Gastrocnemius medialis (tissue), 4 donors: ENCODE measurements around the gene ZNF276. TPM values are rescaled to one million over a fixed set of nuclear protein-coding genes. Genes with fewer than 3 reads are reported as not detected.
"Not testable (repeated sequence)": the region's sequence is repeated elsewhere in the genome, so short reads cannot be mapped to it uniquely, and the experiment has no call there.

Source experiments
- ATAC-seq, 2 donors: fragments of 150-250 bp; one replicate each; pipeline ENCODE4 v1.9.1; 2016
- DNase-seq, 2 donors: peaks; one replicate each; pipeline ENCODE4 v3.0.0-alpha.2; 2019
- H3K27ac ChIP-seq, 4 donors: fragments of 200-600 bp; sonication (generic); 1 replicate in 1 of 4; 2 replicates in 3 of 4; pipeline ENCODE4 v1.5.1; 2016 to 2018; ENCODE audit warnings: mild to moderate bottlenecking in 2 of 4, moderate library complexity in 1 of 4
- H3K27me3 ChIP-seq, 3 donors: fragments of 200-600 bp; sonication (generic) in 2 of 3; 1 replicate in 1 of 3; 2 replicates in 2 of 3; pipeline versions ENCODE4 v1.5.1 to v1.6.0; 2016 to 2019; ENCODE audit warnings: mild to moderate bottlenecking in 1 of 3, moderate library complexity in 1 of 3
- H3K36me3 ChIP-seq, 2 donors: fragments of 200-600 bp; sonication (generic) in 1 of 2; one replicate each; pipeline ENCODE4 v1.5.1; 2017 to 2018
- H3K4me1 ChIP-seq, 2 donors: fragments of 200-600 bp; sonication (generic) in 1 of 2; one replicate each; pipeline ENCODE4 v1.5.1; 2016 to 2017; ENCODE audit warnings: mild to moderate bottlenecking in 2 of 2
- H3K4me3 ChIP-seq, 4 donors: fragments of 200-600 bp; sonication (generic) in 3 of 4; 1 replicate in 1 of 4; 2 replicates in 3 of 4; pipeline ENCODE4 v1.5.1; 2016 to 2019; ENCODE audit warnings: mild to moderate bottlenecking in 2 of 4
- H3K9me3 ChIP-seq, 3 donors: fragments of 200-600 bp; sonication (generic) in 2 of 3; 1 replicate in 1 of 3; 2 replicates in 2 of 3; pipeline ENCODE4 v1.5.1; 2016 to 2019
- POLR2A ChIP-seq, 2 donors: fragments of 450-650 bp; IDR thresholded peaks; one replicate each; pipeline ENCODE4 v1.6.1; 2017; ENCODE audit warnings: antibody characterized with exemption in 2 of 2, mild to moderate bottlenecking in 2 of 2, moderate library complexity in 2 of 2
- in situ Hi-C, 4 donors: fragments of 200-750 bp; cut with MboI; loops; one replicate each; pipeline versions ENCODE4 v1.15.0 to v1.8.0; 2017; ENCODE audit warnings: low sequenced_read_pairs in 4 of 4
- intact Hi-C: fragments of 100-400 bp; cut with DNase I; formaldehyde crosslinking; loops from one replicate; pipeline ENCODE4 v1.15.1; 2023; ENCODE audit warnings: low total_unique reads
- total RNA-seq, 4 donors: library from RNA; depleted of rRNA; stranded (reverse); fragments of >200 nt; gene quantifications; one replicate each; pipeline versions ENCODE4 v1.1.0 to v1.2.3, GENCODE V29; 2016
- TF ChIP-seq, protein P1 (sequence below), 5 experiments: fragments of 450-650 bp in 3 of 5; fragments of 200-600 bp in 2 of 5; sonication (generic) in 2 of 5; IDR thresholded peaks in 4 of 5; conservative IDR thresholded peaks in 1 of 5; 1 replicate in 4 of 5; 2 replicates in 1 of 5; pipeline ENCODE4 v1.5.1; 2016 to 2019; ENCODE audit warnings: antibody characterized with exemption in 5 of 5, mild to moderate bottlenecking in 3 of 5, moderate library complexity in 3 of 5

Gene ZNF276
- total RNA-seq, 4 donors from 2014 or later: 11.1 to 13.6 (median 11.5) TPM

DNA sequence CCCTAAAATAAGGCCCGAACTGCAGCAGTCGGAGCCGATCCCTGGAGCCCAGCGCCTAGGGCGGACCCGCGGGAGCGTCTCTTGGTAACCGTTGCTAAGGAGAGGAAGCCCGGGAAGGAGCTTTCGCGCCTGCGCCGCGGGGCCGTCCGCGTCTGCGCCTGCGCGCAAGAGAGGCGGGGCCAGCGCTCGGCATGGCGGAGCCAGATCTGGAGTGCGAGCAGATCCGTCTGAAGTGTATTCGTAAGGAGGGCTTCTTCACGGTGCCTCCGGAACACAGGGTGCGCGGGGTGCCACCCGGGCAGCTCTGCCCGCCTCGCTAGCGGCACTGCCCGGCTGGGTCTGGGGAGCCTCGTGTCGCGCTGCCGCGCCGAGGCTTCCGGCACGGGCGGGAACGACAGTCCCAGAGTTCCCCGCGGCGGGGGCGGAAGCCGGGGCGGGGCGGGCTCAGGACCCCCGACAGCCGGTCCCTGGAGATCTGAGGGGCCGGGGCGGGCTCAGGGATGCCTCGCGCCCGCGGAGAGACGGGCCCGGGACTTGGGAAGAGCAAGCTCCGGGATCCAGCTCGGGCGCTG lies 34.7 kb upstream of the ZNF276 start, which contains the start of gene CDK10:
Gene CDK10, plus strand, starts transcription at position 170 of the 572 bp plus-strand sequence. Its CDS starts 22 bp downstream, at position 192.
- intact Hi-C loops: loop anchor here (1.0 kb wide), 3 partner anchors 14 to 35 kb away; partner anchors contain the start of genes CHMP1A, SPATA33 and ZNF276
- TF ChIP-seq, protein P1, sequence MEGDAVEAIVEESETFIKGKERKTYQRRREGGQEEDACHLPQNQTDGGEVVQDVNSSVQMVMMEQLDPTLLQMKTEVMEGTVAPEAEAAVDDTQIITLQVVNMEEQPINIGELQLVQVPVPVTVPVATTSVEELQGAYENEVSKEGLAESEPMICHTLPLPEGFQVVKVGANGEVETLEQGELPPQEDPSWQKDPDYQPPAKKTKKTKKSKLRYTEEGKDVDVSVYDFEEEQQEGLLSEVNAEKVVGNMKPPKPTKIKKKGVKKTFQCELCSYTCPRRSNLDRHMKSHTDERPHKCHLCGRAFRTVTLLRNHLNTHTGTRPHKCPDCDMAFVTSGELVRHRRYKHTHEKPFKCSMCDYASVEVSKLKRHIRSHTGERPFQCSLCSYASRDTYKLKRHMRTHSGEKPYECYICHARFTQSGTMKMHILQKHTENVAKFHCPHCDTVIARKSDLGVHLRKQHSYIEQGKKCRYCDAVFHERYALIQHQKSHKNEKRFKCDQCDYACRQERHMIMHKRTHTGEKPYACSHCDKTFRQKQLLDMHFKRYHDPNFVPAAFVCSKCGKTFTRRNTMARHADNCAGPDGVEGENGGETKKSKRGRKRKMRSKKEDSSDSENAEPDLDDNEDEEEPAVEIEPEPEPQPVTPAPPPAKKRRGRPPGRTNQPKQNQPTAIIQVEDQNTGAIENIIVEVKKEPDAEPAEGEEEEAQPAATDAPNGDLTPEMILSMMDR (IDR thresholded peaks at IDR 0.05 in 4 of 5, conservative IDR thresholded peaks at IDR 0.05 in 1 of 5): peak in 1 of 5 experiments; percentile 12
- TF ChIP-seq POLR2A (IDR thresholded peaks at IDR 0.05): peak; percentile 50 to 69
- in situ Hi-C loops: no loop called here
- Histone ChIP-seq H3K9me3 (no peaks in the 10 kb centered on the region), H3K4me3 (peak within 1 kb of the TSS; percentile 86 to 90 (median 88)), H3K27me3 (no peaks in the 10 kb centered on the region), H3K36me3 (peaks cover 0 to 14% of the 10 kb centered on the region in 2 donors), H3K27ac (peak within 1 kb of the TSS; percentile 73 to 92 (median 90)), H3K4me1 (peaks cover 11 to 19% of the 10 kb centered on the region in 2 donors)
- ATAC-seq (peak; percentile 97), DNase-seq (peak; percentile 60 to 85)

DNA sequence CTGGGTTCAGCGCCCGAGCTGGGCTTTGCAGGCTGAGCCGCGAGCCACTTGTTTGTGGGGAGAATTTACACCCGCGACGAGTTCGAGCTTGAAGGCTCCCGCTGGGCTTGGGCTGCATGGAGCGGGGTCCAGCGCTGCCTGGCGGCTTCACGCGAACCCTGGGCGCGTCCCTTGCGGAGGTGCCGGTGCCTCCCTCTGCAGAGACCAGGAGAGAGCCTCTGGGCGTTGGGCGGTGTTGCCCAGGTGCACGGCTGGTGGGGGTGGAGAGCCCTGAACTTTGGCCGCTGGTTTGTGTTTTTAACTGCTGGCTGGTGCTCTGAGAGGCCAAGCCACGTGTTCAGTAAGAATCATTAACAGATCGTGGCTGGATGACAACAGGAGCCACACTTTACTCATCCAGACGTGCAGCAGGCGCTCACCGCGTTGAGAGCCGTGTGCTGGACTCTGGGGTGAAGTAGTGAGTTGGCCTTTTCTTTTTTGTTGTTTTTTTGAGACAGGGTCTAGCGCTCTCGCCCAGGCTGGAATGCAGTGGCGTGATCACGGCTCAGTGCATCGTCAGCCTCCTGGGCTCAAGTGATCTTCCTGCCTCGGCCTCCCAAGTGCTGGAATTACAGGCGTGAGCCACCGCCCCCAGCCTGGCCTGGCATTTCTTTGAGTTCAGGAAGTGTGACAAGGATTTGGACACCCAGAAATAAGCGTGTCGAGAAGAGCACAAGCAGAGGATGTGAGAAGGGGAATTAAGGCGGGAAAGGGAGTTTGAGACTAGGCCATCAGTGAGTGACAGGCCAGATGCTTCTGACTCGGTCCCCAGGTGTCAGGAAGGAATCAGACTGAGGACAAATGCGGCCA lies 34.0 kb upstream of the ZNF276 start:
- Histone ChIP-seq H3K27me3 (no peaks in the 10 kb centered on the region), H3K36me3 (peaks cover 0 to 22% of the 10 kb centered on the region in 2 donors), H3K4me3 (peak overlapping the region; percentile 86 to 90 (median 88)), H3K4me1 (peaks cover 11 to 19% of the 10 kb centered on the region in 2 donors), H3K9me3 (no peaks in the 10 kb centered on the region), H3K27ac (peak overlapping the region; percentile 73 to 92 (median 90))
- in situ Hi-C loops: no loop called here
- peak in 1 of 2 donors; percentile 7 for DNase-seq
- ATAC-seq: peak in 1 of 2 donors; percentile 40
- no peak for TF ChIP-seq POLR2A (IDR thresholded peaks at IDR 0.05)
- TF ChIP-seq, protein P1 (IDR thresholded peaks at IDR 0.05 in 4 of 5, conservative IDR thresholded peaks at IDR 0.05 in 1 of 5): no peak
- intact Hi-C loops: no loop called here

DNA sequence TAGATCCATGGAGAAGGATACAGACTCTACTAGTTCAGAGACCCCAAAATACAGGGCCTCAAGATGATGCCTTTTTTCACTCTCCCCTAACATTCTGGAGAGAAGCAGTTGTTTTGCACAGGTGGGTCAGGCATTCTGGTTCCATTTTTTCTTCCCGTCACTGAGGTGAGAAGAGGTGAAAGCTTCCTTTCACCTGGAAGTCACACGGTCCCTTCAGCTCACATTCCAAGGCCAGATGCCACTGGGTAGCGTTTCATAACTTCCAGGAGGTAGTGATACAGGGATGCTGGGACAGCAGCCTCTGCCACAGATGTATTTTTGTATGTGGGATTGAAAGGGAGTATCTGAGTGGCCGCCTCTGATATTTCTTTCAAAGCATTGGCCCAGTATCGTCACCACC lies 32.9 kb upstream of the ZNF276 start:
- DNase-seq (no peak), ATAC-seq (no peak)
- in situ Hi-C loops (no loop called here), intact Hi-C loops (no loop called here)
- H3K36me3 ChIP-seq: peaks cover 0 to 31% of the 10 kb centered on the region in 2 donors
- H3K9me3 ChIP-seq: no peaks in the 10 kb centered on the region
- peaks cover 11 to 19% of the 10 kb centered on the region in 2 donors for H3K4me1 ChIP-seq
- no peak overlapping the region for H3K4me3 ChIP-seq
- no peak overlapping the region for H3K27ac ChIP-seq
- TF ChIP-seq POLR2A (IDR thresholded peaks at IDR 0.05): no peak
- TF ChIP-seq, protein P1 (IDR thresholded peaks at IDR 0.05 in 4 of 5, conservative IDR thresholded peaks at IDR 0.05 in 1 of 5): no peak
- H3K27me3 ChIP-seq: no peaks in the 10 kb centered on the region

DNA sequence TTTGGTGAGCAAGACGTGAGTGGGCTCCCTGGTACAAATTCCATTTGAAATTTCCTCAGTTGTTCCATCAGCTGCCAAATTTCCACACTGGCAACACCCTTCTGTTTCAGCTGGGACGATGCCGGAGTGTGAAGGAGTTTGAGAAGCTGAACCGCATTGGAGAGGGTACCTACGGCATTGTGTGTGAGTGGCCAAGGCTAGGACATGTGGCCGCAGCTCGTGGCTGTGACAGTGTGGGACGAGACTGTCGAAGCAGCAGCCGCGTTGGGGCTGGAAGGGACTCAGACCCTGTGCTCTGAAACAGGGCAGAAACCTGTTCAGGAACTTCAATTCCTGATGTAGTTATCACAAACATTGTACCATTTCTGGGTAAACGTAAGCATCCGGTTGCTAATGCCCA lies 32.2 kb upstream of the ZNF276 start:
- Histone ChIP-seq H3K4me3 (no peak overlapping the region), H3K4me1 (peaks cover 11 to 19% of the 10 kb centered on the region in 2 donors), H3K36me3 (peaks cover 0 to 37% of the 10 kb centered on the region in 2 donors), H3K27me3 (no peaks in the 10 kb centered on the region), H3K9me3 (no peaks in the 10 kb centered on the region), H3K27ac (no peak overlapping the region)
- TF ChIP-seq, protein P1 (IDR thresholded peaks at IDR 0.05 in 4 of 5, conservative IDR thresholded peaks at IDR 0.05 in 1 of 5): no peak
- no peak for TF ChIP-seq POLR2A (IDR thresholded peaks at IDR 0.05)
- no peak for ATAC-seq
- intact Hi-C loops: no loop called here
- no peak for DNase-seq
- in situ Hi-C loops: no loop called here

DNA sequence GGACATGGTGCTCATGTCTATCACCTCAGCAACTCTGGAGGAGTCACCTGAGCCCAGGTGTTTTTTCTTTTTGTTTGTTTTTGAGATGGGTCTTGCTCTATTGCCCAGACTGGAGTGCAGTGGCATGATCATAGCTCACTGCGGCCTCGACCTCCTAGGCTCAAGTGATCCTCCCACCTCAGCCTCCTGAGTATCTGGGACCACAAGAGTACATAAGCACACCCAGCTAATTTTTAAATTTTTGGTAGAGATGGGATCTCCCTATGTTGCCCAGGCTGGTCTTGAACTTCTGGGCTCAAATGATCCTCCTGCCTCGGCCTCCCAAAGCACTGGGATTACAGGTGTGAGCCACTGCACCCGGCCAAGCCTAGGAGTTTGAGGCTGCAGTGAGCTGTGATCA lies 31.7 kb upstream of the ZNF276 start:
- H3K27me3 ChIP-seq, in situ Hi-C loops, H3K4me3 ChIP-seq, DNase-seq, H3K9me3 ChIP-seq, intact Hi-C loops, H3K27ac ChIP-seq, ATAC-seq: not testable (repeated sequence)
- peaks cover 11 to 19% of the 10 kb centered on the region in 2 donors for H3K4me1 ChIP-seq
- H3K36me3 ChIP-seq: peaks cover 0 to 42% of the 10 kb centered on the region in 2 donors
